Panc1 (cell line): ENCODE results near the gene GPLD1. TPM values are rescaled to one million over a fixed set of nuclear protein-coding genes. Genes with fewer than 3 reads are reported as not detected.

Experiments
- ATAC-seq: fragments of 200-7000 bp; cut with Tn5 transposase; 2 replicates; pipeline ENCODE4 v1.9.1; 2020; ENCODE audit warnings: mild to moderate bottlenecking, moderate library complexity
- BruUV-seq: library from RNA; stranded (reverse); fragments of 400-500 nt; replicated peaks from 2 replicates; lab custom pipeline; 2021; lab: Mats Ljungman, UMichigan
- CTCF ChIA-PET: fragments of 300-600 bp; sonication (Branson Sonifier 250); formaldehyde crosslinking; loops from one replicate; lab custom pipeline; 2022; ENCODE audit warnings: antibody characterized with exemption; lab: Charles Lee
- POLR2A ChIA-PET: fragments of 300-600 bp; sonication (Branson Sonifier 250); formaldehyde crosslinking; loops from one replicate; lab custom pipeline; 2022; ENCODE audit warnings: antibody characterized with exemption; lab: Charles Lee
- DNase-seq: peaks from one replicate; pipeline ENCODE4 v3.0.0-alpha.2; 2010; ENCODE audit warnings: low read depth, low spot score
- H3K27ac ChIP-seq: 2 replicates; pipeline ENCODE4 v1.5.1; 2011; ENCODE audit warnings: mild to moderate bottlenecking, low read length, inconsistent platforms
- H3K27me3 ChIP-seq: fragments of 200-500 bp; sonication (Bioruptor generic); 2 replicates; pipeline ENCODE4 v1.6.0; 2014; ENCODE audit warnings: low read length, inconsistent platforms; ENCODE audit not compliant: control insufficient read depth, insufficient read depth
- H3K36me3 ChIP-seq: fragments of 200-500 bp; sonication (Bioruptor generic); 2 replicates; pipeline ENCODE4 v1.5.1; 2014; ENCODE audit warnings: inconsistent platforms, mild to moderate bottlenecking, low read length, moderate library complexity; ENCODE audit not compliant: control insufficient read depth, insufficient read depth
- H3K4me1 ChIP-seq: 2 replicates; pipeline ENCODE4 v1.5.1; 2011; ENCODE audit warnings: inconsistent platforms, mild to moderate bottlenecking, low read length, moderate library complexity; ENCODE audit not compliant: control insufficient read depth, insufficient read depth
- H3K4me3 ChIP-seq, 2 experiments: 2 replicates each; pipeline ENCODE4 v1.5.1; 2011 to 2012; ENCODE audit warnings: low read depth in 2 of 2, low read length in 2 of 2, mild to moderate bottlenecking in 2 of 2, inconsistent platforms in 1 of 2, moderate library complexity in 1 of 2
- H3K9me3 ChIP-seq: fragments of 200-500 bp; sonication (Bioruptor generic); 2 replicates; pipeline ENCODE4 v1.5.1; 2014; ENCODE audit warnings: low read depth, mild to moderate bottlenecking, inconsistent platforms, low read length, moderate library complexity; ENCODE audit not compliant: control insufficient read depth, insufficient read depth
- POLR2AphosphoS5 ChIP-seq: IDR thresholded peaks from 2 replicates; pipeline ENCODE4 v1.6.1; 2012; ENCODE audit warnings: mild to moderate bottlenecking, low read depth, low read length, moderate library complexity
- SIN3A ChIP-seq: IDR thresholded peaks from 2 replicates; pipeline ENCODE4 v1.6.1; 2012; ENCODE audit warnings: low read depth, mild to moderate bottlenecking, low read length, moderate library complexity, borderline replicate concordance; ENCODE audit not compliant: insufficient read depth
- TCF7L2 ChIP-seq: IDR thresholded peaks from 2 replicates; pipeline ENCODE4 v1.6.1; 2011; ENCODE audit warnings: mild to moderate bottlenecking, low read depth, low read length, inconsistent platforms
- in situ Hi-C: cut with HindIII; loops from 2 replicates; pipeline ENCODE4 v1.10.0; 2016; ENCODE audit warnings: low sequenced_read_pairs, low pct_unique_long_range_greater_than_20kb
- intact Hi-C: fragments of 100-400 bp; cut with micrococcal nuclease; formaldehyde crosslinking; loops from one replicate; pipeline ENCODE4 v1.10.0; 2022; ENCODE audit not compliant: unreplicated experiment
- total RNA-seq: library from RNA; stranded (reverse); gene quantifications from one replicate; pipeline ENCODE4 v1.2.1, GENCODE V29; 2021; ENCODE audit not compliant: unreplicated experiment
- TF ChIP-seq, protein P1 (sequence below): fragments of 450-650 bp; IDR thresholded peaks from 2 replicates; pipeline ENCODE4 v1.5.1; 2017; ENCODE audit warnings: mild to moderate bottlenecking
- TF ChIP-seq, protein P2 (sequence below), 2 experiments: IDR thresholded peaks; 2 replicates each; pipeline ENCODE4 v1.6.1; 2011 to 2012; ENCODE audit warnings: low read depth in 2 of 2, control low read depth in 1 of 2, low read length in 1 of 2, mild to moderate bottlenecking in 1 of 2, moderate library complexity in 1 of 2; ENCODE audit not compliant: insufficient read depth in 1 of 2

GPLD1 gene
- total RNA-seq, 1 experiment from 2014 or later = 0.98 TPM

DNA sequence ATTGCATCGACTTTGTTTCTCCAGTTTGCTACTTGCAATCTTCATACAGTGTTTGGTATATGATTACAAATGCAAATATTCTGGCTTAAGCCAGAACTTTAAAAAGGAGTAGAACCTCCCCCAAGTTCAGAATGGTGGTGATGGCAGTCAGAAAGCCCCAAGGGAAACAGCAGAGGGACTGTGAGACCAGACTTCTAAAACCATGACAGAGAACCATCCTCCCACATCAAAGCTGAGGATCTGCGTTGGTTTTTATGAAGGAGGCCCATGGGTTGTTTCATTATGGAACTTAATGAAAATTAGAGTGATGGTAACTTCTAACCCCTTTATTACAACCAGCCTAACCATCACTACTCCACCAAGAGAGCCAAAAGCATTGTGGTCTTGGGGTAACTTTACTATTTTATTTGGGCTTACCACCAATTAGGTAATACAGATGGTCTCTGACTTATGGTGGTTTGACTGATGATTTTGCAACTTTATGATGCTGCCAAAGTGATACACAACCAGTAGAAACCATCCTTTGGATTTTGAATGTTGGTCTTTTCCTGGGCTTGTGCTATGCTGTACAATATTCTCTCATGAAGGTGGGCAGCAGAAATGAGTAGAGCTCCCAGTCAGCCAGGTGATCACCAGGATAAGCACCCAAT, 97.5 kb downstream of the GPLD1 start:
- no peak overlapping the region for H3K27ac ChIP-seq
- intact Hi-C loops = no loop called here
- no peaks in the 10 kb centered on the region; the same call in 1 of the 2 replicates for H3K27me3 ChIP-seq
- TF ChIP-seq, protein P1, sequence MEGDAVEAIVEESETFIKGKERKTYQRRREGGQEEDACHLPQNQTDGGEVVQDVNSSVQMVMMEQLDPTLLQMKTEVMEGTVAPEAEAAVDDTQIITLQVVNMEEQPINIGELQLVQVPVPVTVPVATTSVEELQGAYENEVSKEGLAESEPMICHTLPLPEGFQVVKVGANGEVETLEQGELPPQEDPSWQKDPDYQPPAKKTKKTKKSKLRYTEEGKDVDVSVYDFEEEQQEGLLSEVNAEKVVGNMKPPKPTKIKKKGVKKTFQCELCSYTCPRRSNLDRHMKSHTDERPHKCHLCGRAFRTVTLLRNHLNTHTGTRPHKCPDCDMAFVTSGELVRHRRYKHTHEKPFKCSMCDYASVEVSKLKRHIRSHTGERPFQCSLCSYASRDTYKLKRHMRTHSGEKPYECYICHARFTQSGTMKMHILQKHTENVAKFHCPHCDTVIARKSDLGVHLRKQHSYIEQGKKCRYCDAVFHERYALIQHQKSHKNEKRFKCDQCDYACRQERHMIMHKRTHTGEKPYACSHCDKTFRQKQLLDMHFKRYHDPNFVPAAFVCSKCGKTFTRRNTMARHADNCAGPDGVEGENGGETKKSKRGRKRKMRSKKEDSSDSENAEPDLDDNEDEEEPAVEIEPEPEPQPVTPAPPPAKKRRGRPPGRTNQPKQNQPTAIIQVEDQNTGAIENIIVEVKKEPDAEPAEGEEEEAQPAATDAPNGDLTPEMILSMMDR = no peak
- TF ChIP-seq, protein P2, sequence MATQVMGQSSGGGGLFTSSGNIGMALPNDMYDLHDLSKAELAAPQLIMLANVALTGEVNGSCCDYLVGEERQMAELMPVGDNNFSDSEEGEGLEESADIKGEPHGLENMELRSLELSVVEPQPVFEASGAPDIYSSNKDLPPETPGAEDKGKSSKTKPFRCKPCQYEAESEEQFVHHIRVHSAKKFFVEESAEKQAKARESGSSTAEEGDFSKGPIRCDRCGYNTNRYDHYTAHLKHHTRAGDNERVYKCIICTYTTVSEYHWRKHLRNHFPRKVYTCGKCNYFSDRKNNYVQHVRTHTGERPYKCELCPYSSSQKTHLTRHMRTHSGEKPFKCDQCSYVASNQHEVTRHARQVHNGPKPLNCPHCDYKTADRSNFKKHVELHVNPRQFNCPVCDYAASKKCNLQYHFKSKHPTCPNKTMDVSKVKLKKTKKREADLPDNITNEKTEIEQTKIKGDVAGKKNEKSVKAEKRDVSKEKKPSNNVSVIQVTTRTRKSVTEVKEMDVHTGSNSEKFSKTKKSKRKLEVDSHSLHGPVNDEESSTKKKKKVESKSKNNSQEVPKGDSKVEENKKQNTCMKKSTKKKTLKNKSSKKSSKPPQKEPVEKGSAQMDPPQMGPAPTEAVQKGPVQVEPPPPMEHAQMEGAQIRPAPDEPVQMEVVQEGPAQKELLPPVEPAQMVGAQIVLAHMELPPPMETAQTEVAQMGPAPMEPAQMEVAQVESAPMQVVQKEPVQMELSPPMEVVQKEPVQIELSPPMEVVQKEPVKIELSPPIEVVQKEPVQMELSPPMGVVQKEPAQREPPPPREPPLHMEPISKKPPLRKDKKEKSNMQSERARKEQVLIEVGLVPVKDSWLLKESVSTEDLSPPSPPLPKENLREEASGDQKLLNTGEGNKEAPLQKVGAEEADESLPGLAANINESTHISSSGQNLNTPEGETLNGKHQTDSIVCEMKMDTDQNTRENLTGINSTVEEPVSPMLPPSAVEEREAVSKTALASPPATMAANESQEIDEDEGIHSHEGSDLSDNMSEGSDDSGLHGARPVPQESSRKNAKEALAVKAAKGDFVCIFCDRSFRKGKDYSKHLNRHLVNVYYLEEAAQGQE (IDR thresholded peaks at IDR 0.05; ENCODE audit: insufficient read depth in 1 of 2, low read depth in 2 of 2, low read length in 1 of 2) = no peak
- TF ChIP-seq TCF7L2 = no peak
- no peak for TF ChIP-seq SIN3A
- TF ChIP-seq POLR2AphosphoS5 = no peak
- in situ Hi-C loops = no loop called here
- ChIA-PET CTCF (no interaction called here), POLR2A (no interaction called here)
- no TSS peak for BruUV-seq
- no peaks in the 10 kb centered on the region for H3K36me3 ChIP-seq
- H3K9me3 ChIP-seq = no peaks in the 10 kb centered on the region
- no peak for ATAC-seq
- DNase-seq = no peak
- H3K4me1 ChIP-seq = no peaks in the 10 kb centered on the region
- no peak overlapping the region for H3K4me3 ChIP-seq

DNA sequence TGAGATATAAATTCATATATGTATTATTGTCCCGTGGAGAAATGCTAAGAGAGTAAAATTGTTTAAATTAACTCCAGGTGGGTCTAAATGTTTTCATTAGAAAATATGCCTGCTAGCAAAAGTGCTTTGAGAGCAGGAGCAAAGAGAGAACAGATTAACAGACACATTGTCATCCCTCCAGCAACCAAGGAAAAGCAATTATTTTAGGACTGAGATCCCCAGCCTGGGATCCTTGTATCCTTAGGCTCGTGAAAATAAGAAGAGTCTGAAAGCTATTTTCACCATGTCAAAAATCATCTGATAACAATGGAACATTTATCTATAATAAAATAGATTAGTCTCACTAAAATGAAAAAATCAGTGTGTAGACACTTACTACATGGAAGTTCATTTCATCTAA, 98.2 kb downstream of the GPLD1 start:
- in situ Hi-C loops = no loop called here
- no peak overlapping the region for H3K27ac ChIP-seq
- DNase-seq = no peak
- no peak overlapping the region for H3K4me3 ChIP-seq
- no TSS peak for BruUV-seq
- no peaks in the 10 kb centered on the region for H3K9me3 ChIP-seq
- H3K27me3 ChIP-seq = no peaks in the 10 kb centered on the region
- no peak for TF ChIP-seq POLR2AphosphoS5
- TF ChIP-seq, protein P1 = no peak
- POLR2A ChIA-PET = no interaction called here
- no peak for ATAC-seq
- CTCF ChIA-PET = no interaction called here
- no peaks in the 10 kb centered on the region for H3K36me3 ChIP-seq
- intact Hi-C loops = no loop called here
- no peaks in the 10 kb centered on the region for H3K4me1 ChIP-seq
